ENCODE data around the gene SCIN. TPM values are rescaled to one million over a fixed set of nuclear protein-coding genes. Genes with fewer than 3 reads are reported as not detected.
A peak's percentile ranks its signal among the peaks of the same experiment; 100 is the strongest.
"Not testable (repeated sequence)": the region's sequence is repeated elsewhere in the genome, so short reads cannot be mapped to it uniquely, and the experiment has no call there.

SCIN gene
- total RNA-seq, 1 donor from 2014 or later = 3.9 TPM

DNA sequence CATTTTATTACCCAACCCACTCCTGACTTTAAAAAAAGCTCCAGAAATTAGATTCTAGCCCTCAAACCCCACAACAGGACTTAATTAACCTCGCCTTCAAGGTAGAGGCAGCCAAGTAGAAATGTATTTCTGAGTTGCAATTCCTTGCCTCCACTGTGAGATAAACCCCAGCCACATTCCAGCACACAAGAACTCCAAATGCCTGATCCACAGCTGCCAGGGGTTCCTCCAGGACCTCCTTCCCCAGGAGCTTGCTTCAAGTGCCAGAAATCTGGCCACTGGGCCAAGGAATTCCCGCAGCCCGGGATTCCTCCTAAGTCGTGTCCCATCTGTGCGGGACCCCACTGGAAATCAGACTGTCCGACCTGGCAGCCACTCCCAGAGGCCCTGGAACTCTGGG lies 91.1 kb downstream of the SCIN start:
- no peak for TF ChIP-seq CTCF (conservative IDR thresholded peaks at IDR 0.05)
- peaks cover 9% of the 10 kb centered on the region for H3K9me3 Mint-ChIP-seq
- no peaks in the 10 kb centered on the region for H3K36me3 Mint-ChIP-seq
- H3K27ac Mint-ChIP-seq = no peak overlapping the region
- no peaks in the 10 kb centered on the region for H3K27me3 Mint-ChIP-seq
- H3K4me1 Mint-ChIP-seq (ENCODE audit: unreplicated experiment) = no peaks in the 10 kb centered on the region
- no peak overlapping the region for H3K4me3 Mint-ChIP-seq
- DNase-seq (ENCODE audit: extremely low spot score, unreplicated experiment) = no peak

DNA sequence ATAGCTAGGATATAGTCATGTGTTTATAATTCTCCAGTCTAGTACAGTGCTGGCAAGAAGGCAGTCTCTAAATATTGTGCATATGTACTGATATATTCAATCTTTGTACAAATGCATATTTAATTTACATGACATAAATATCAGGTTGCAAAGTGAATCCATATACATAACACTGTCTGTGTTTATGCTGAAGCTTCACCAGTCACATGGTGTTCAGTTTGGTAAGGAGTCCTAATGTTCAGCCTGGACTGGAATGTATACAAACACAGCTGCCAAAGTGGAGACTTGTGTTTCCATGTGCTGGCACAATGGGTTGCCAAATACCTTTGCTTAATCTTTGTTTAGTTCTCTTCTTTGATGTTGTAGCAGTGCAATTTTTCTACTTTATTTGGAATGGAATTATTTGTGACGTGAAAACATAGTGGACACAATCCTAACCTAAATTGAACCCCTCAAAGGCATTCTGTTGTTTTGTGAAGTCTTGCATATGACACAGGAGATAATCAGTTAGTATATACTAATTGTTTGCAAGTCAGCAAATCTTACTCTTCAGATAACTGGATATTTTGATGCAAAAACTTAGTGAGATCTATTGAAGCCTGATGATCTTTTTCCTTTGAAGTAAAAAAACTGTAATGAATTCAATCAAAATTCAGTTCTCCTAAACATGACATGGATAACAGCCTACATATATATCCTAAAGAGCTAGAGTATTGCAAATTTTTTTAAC lies 99.6 kb downstream of the SCIN start:
- Mint-ChIP-seq H3K27me3 (no peaks in the 10 kb centered on the region), H3K4me1 (ENCODE audit: unreplicated experiment) (no peaks in the 10 kb centered on the region), H3K4me3 (no peak overlapping the region), H3K9me3 (no peaks in the 10 kb centered on the region), H3K27ac (no peak overlapping the region), H3K36me3 (no peaks in the 10 kb centered on the region)
- TF ChIP-seq CTCF (conservative IDR thresholded peaks at IDR 0.05) = no peak
- DNase-seq (ENCODE audit: extremely low spot score, unreplicated experiment) = no peak

DNA sequence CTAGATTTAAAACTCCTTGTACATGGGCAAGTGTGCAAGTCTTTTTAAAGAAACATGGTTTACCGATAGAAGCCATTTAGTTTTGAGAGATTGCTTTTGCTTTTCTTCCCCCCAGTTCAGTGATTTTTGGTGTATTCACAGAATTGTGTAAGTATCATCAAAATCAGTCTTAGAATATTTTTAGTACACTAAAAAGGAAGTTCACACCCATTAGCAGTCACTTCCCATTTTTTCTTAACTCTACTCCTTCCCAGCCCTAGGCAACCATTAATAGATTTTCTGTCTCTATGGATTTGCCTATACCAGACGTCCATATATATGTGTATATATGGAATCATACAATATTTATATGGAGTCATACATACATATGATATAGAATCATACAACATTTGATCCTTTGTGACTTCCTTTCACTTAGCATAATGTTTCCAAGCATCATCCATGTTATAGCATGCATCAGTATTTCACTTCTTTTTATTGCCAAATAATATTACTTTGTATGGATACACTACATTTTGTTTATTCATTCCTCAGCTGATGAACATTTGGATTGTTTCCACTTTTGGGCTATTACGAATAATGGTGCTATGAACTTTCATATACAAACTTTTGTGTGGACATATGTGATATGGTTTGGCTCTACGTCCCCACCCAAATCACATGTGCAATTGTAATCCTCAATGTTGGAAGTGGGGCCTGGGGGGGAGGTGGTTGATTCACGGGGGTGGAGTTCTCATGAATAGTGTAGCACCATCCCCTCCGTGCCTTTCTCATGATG lies 100.4 kb downstream of the SCIN start:
- DNase-seq (ENCODE audit: extremely low spot score, unreplicated experiment) = no peak
- H3K27me3 Mint-ChIP-seq = no peaks in the 10 kb centered on the region
- H3K9me3 Mint-ChIP-seq = peaks cover 2% of the 10 kb centered on the region
- no peak overlapping the region for H3K4me3 Mint-ChIP-seq
- no peak overlapping the region for H3K27ac Mint-ChIP-seq
- H3K4me1 Mint-ChIP-seq (ENCODE audit: unreplicated experiment) = no peaks in the 10 kb centered on the region
- no peak for TF ChIP-seq CTCF (conservative IDR thresholded peaks at IDR 0.05)
- H3K36me3 Mint-ChIP-seq = no peaks in the 10 kb centered on the region

DNA sequence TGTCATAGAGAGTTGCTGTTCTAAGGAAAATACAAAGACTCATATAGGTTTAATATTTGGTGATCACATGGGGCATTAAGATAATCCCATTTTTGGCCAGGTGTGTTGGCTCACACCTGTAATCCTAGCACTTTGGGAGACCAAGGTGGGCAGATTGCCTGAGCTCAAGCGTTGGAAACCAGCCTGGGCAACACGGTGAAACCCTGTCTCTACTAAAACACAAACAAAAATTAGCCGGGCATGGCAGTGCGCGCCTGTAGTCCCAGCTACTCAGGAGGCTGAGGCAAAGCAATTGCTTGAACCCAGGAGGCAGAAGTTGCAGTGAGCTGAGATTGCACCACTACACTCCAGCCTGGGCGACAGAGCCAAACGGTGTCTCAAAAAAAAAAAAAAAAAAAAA lies 102.9 kb downstream of the SCIN start:
- H3K4me3 Mint-ChIP-seq; H3K4me1 Mint-ChIP-seq (ENCODE audit: unreplicated experiment); H3K27me3 Mint-ChIP-seq; H3K9me3 Mint-ChIP-seq; H3K36me3 Mint-ChIP-seq; H3K27ac Mint-ChIP-seq; DNase-seq (ENCODE audit: extremely low spot score, unreplicated experiment): not testable (repeated sequence)

- Mint-ChIP-seq H3K4me3 (no peak overlapping the region), H3K27me3 (no peaks in the 10 kb centered on the region), H3K9me3 (peaks cover 6% of the 10 kb centered on the region), H3K27ac (no peak overlapping the region), H3K36me3 (no peaks in the 10 kb centered on the region), H3K4me1 (ENCODE audit: unreplicated experiment) (no peaks in the 10 kb centered on the region)
- no peak for TF ChIP-seq CTCF (conservative IDR thresholded peaks at IDR 0.05)
- DNase-seq (ENCODE audit: extremely low spot score, unreplicated experiment) = no peak
Observed at GRCh38 chr7:12674053-12674452, 103.5 kb downstream of the SCIN start.

GRCh38 chr7:12674861-12675260 lies 104.3 kb downstream of the SCIN start:
- H3K36me3 Mint-ChIP-seq = no peaks in the 10 kb centered on the region
- TF ChIP-seq CTCF (conservative IDR thresholded peaks at IDR 0.05) = peak; percentile 39
- H3K4me1 Mint-ChIP-seq (ENCODE audit: unreplicated experiment) = no peaks in the 10 kb centered on the region
- H3K4me3 Mint-ChIP-seq = no peak overlapping the region
- no peak for DNase-seq (ENCODE audit: extremely low spot score, unreplicated experiment)
- H3K27ac Mint-ChIP-seq = no peak overlapping the region
- H3K9me3 Mint-ChIP-seq = peaks cover 6% of the 10 kb centered on the region
- H3K27me3 Mint-ChIP-seq = no peaks in the 10 kb centered on the region

All from type B pancreatic cell (in vitro differentiated cells).